Retina (tissue), 1 donor: ENCODE measurements around the gene NKRF.

ENCODE experiments used
- DNase-seq: peaks from one replicate; pipeline ENCODE4 v3.0.0-alpha.2; 2016

Gene NKRF

GRCh38 chrX:119607018-119607389, 780 bp upstream of the NKRF start:
- no peak for DNase-seq

GRCh38 chrX:119605464-119606279, 552 bp downstream of the NKRF start:
- DNase-seq = peak; percentile 53

- peak; percentile 50 for DNase-seq
Observed at GRCh38 chrX:119604766-119605463, 1.3 kb downstream of the NKRF start.

GRCh38 chrX:119602701-119603255, 3.4 kb downstream of the NKRF start:
- DNase-seq = no peak

GRCh38 chrX:119589810-119590209, 16.4 kb downstream of the NKRF start:
- no peak for DNase-seq

GRCh38 chrX:119583431-119584059, 22.7 kb downstream of the NKRF start:
- DNase-seq = no peak

- no peak for DNase-seq
Observed at GRCh38 chrX:119579414-119579813, 26.8 kb downstream of the NKRF start.

GRCh38 chrX:119574394-119575266, 31.6 kb downstream of the NKRF start, which contains the start of gene UBE2A:
Gene UBE2A, plus strand, starts transcription at chrX:119574563. Its CDS starts 149 bp downstream, at chrX:119574712.
- DNase-seq = peak; percentile 91

GRCh38 chrX:119573840-119574393, 32.3 kb downstream of the NKRF start:
- no peak for DNase-seq

GRCh38 chrX:119573222-119573621, 33.0 kb downstream of the NKRF start:
- DNase-seq = no peak

GRCh38 chrX:119570351-119570835, 35.8 kb downstream of the NKRF start:
- no peak for DNase-seq

- DNase-seq = peak; percentile 85
Observed at GRCh38 chrX:119565107-119565663, 41.0 kb downstream of the NKRF start, which contains the start of gene STEEP1. Gene STEEP1, minus strand, starts transcription at chrX:119565409. Its CDS starts 54 bp downstream, at chrX:119565355.

- DNase-seq = no peak
Observed at GRCh38 chrX:119552508-119552907, 53.7 kb downstream of the NKRF start.

GRCh38 chrX:119549327-119550016, 56.8 kb downstream of the NKRF start:
- DNase-seq = peak; percentile 2

- no peak for DNase-seq
Observed at GRCh38 chrX:119541188-119541587, 65.0 kb downstream of the NKRF start.

GRCh38 chrX:119539872-119540271, 66.4 kb downstream of the NKRF start:
- DNase-seq = no peak
